Measurements from ENCODE around the gene GPRC5D.
A peak's percentile ranks its signal among the peaks of the same experiment; 100 is the strongest.

- peak in 2 of 3 donors; percentile 6 to 16 for TF ChIP-seq CTCF (IDR thresholded peaks at IDR 0.05)
- TF ChIP-seq POLR2A (IDR thresholded peaks at IDR 0.05): peak; percentile 93
Measured at GRCh38 chr12:12891080-12891880, 60.7 kb downstream of the GPRC5D start, which contains the start of gene GPRC5A.

Measured in ovary (tissue), 3 donors.